ENCODE measurements around the gene SVEP1. TPM values are rescaled to one million over a fixed set of nuclear protein-coding genes. Genes with fewer than 3 reads are reported as not detected.

The SVEP1 gene
- total RNA-seq, 1 donor from 2014 or later: 0.10 TPM

DNA sequence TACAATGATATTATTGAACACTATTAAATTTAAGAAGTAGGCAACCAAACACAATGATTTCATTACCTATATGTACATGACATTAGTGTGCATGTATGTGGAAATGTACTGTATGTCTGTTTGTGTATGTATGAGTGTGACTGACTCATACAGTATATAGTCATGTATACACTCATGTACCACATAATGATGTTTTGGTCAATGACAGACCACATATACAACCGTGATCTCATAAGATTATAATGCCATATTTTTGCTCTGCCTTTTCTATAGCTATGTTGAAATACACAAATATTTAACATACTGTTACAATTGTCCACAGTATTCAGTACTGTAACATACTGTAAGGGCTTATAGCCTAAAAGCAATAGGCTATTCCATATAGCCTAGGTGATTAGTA is 19.7 kb downstream of the SVEP1 start:
- TF ChIP-seq, protein P1, sequence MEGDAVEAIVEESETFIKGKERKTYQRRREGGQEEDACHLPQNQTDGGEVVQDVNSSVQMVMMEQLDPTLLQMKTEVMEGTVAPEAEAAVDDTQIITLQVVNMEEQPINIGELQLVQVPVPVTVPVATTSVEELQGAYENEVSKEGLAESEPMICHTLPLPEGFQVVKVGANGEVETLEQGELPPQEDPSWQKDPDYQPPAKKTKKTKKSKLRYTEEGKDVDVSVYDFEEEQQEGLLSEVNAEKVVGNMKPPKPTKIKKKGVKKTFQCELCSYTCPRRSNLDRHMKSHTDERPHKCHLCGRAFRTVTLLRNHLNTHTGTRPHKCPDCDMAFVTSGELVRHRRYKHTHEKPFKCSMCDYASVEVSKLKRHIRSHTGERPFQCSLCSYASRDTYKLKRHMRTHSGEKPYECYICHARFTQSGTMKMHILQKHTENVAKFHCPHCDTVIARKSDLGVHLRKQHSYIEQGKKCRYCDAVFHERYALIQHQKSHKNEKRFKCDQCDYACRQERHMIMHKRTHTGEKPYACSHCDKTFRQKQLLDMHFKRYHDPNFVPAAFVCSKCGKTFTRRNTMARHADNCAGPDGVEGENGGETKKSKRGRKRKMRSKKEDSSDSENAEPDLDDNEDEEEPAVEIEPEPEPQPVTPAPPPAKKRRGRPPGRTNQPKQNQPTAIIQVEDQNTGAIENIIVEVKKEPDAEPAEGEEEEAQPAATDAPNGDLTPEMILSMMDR (IDR thresholded peaks at IDR 0.05; ENCODE audit: partially characterized antibody, unreplicated experiment): no peak
- Mint-ChIP-seq H3K27ac (ENCODE audit: unreplicated experiment) (no peak overlapping the region), H3K4me3 (ENCODE audit: unreplicated experiment) (no peak overlapping the region), H3K27me3 (ENCODE audit: unreplicated experiment) (no peaks in the 10 kb centered on the region), H3K4me1 (ENCODE audit: low read depth, unreplicated experiment) (no peaks in the 10 kb centered on the region), H3K9me3 (ENCODE audit: unreplicated experiment) (no peaks in the 10 kb centered on the region), H3K36me3 (ENCODE audit: unreplicated experiment) (no peaks in the 10 kb centered on the region)
- DNase-seq: no peak

DNA sequence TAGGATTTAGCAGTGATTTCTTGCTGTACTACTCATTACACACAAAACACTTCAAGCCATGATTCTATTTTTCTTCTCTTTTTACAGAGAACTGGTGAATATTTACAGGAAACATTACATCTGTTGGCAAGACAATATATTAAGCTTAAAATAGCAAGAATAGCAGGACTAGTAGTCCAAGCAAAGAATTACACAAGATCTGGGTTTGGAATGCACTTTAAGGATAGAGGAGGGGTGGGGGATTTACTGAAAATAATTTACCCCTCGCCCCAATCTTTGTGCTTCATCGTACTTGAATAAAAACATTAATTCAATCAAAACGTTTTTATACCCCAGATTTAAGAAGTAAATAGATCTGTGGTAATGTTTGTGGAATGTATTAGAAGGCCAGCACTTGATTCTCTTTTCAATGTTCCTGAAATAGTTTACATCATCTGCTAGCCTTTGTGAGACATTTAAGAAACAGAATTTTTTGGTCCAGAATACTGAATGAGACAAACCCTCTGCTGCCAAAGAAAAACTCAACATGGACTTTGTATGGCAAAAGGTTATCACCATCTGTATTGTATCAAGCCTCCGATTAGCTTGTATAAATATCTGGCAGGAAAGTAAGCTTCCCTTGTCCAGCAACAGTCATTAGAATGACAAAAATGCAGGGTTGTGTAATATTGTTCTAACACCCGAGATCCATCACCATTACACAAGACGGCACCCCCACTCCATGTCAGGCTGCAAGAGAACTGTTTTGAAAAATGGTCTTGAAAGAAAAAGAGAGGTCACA is 23.8 kb downstream of the SVEP1 start:
- H3K36me3 Mint-ChIP-seq (ENCODE audit: unreplicated experiment): no peaks in the 10 kb centered on the region
- H3K4me1 Mint-ChIP-seq (ENCODE audit: low read depth, unreplicated experiment): no peaks in the 10 kb centered on the region
- no peaks in the 10 kb centered on the region for H3K9me3 Mint-ChIP-seq (ENCODE audit: unreplicated experiment)
- no peaks in the 10 kb centered on the region for H3K27me3 Mint-ChIP-seq (ENCODE audit: unreplicated experiment)
- no peak overlapping the region for H3K4me3 Mint-ChIP-seq (ENCODE audit: unreplicated experiment)
- no peak for DNase-seq
- TF ChIP-seq, protein P1 (IDR thresholded peaks at IDR 0.05; ENCODE audit: partially characterized antibody, unreplicated experiment): no peak
- no peak overlapping the region for H3K27ac Mint-ChIP-seq (ENCODE audit: unreplicated experiment)

DNA sequence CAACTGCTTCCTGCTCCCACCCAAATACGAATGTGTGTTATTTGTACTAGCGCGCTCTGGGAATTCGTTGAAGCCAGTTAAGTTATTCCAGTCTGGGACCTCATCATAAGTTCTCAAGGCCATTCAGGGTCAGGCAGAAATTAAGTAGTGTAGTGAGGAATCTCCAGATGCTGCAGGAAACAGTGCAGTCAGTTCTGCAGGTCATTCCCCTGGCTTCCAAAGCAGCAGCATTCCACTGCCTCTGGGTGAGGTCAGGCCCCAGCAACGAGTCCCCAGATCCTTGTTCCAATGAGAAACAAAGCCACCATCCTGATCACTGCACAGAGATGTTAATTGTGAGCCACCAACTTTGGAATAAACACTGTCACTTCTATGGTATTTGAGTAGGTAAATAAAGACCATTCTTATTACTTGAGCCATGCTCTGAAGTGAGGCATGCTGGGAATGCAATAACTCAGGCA is 33.1 kb downstream of the SVEP1 start:
- TF ChIP-seq, protein P1 (IDR thresholded peaks at IDR 0.05; ENCODE audit: partially characterized antibody, unreplicated experiment): no peak
- no peak for DNase-seq

DNA sequence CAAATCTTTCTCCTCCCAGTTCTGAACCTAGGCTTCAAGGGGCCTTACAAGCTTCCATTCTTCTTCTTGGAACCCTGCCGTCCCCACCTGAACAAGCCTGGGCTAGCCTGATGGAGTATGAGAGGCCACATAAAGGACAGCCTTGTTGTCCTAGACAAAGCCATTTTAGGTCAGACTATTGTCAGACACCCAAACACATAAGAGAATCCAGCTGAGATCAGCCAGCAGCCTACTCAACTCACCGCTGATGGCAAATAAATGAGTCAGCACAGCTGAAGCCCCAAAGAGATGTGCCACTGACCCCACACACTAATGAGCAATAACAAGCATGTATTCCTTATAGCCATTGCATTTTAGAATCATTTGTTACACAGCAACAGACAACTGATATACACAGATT is 33.8 kb downstream of the SVEP1 start:
- DNase-seq: no peak
- H3K36me3 Mint-ChIP-seq (ENCODE audit: unreplicated experiment): no peaks in the 10 kb centered on the region
- H3K4me3 Mint-ChIP-seq (ENCODE audit: unreplicated experiment): no peak overlapping the region

More for the DNA sequence above, 33.1 kb downstream of the SVEP1 start:
- Mint-ChIP-seq H3K4me1 (ENCODE audit: low read depth, unreplicated experiment) (no peaks in the 10 kb centered on the region), H3K27ac (ENCODE audit: unreplicated experiment) (no peak overlapping the region), H3K36me3 (ENCODE audit: unreplicated experiment) (no peaks in the 10 kb centered on the region), H3K27me3 (ENCODE audit: unreplicated experiment) (no peaks in the 10 kb centered on the region), H3K4me3 (ENCODE audit: unreplicated experiment) (no peak overlapping the region), H3K9me3 (ENCODE audit: unreplicated experiment) (no peaks in the 10 kb centered on the region)

DNA sequence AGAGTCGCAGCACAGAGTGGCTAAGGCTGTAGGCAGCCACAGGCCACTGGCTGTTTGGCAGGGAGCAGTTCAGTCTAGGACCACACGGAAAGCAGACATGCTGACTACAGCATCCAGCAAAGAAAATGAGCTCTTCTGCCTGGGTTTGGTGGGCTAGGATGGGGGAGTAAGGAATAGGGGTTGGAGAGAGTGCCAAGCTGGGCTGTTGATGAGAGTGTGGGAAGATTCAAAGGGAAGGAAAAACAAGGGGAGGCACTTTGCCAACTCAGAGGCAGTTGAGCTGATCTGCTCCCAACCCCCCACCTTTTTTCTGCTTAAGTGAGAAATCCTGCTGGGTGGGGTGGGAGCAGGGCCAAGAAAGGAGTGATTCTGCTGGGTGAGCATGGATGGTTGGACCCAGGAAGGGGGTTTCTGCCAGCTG is 35.9 kb downstream of the SVEP1 start:
- Mint-ChIP-seq H3K36me3 (ENCODE audit: unreplicated experiment) (no peaks in the 10 kb centered on the region), H3K27me3 (ENCODE audit: unreplicated experiment) (no peaks in the 10 kb centered on the region), H3K9me3 (ENCODE audit: unreplicated experiment) (no peaks in the 10 kb centered on the region), H3K4me3 (ENCODE audit: unreplicated experiment) (no peak overlapping the region), H3K27ac (ENCODE audit: unreplicated experiment) (no peak overlapping the region), H3K4me1 (ENCODE audit: low read depth, unreplicated experiment) (no peaks in the 10 kb centered on the region)
- no peak for DNase-seq
- TF ChIP-seq, protein P1 (IDR thresholded peaks at IDR 0.05; ENCODE audit: partially characterized antibody, unreplicated experiment): no peak

More for the DNA sequence above, 33.8 kb downstream of the SVEP1 start:
- TF ChIP-seq, protein P1 (IDR thresholded peaks at IDR 0.05; ENCODE audit: partially characterized antibody, unreplicated experiment): no peak
- H3K4me1 Mint-ChIP-seq (ENCODE audit: low read depth, unreplicated experiment): no peaks in the 10 kb centered on the region
- H3K9me3 Mint-ChIP-seq (ENCODE audit: unreplicated experiment): no peaks in the 10 kb centered on the region
- no peaks in the 10 kb centered on the region for H3K27me3 Mint-ChIP-seq (ENCODE audit: unreplicated experiment)
- H3K27ac Mint-ChIP-seq (ENCODE audit: unreplicated experiment): no peak overlapping the region
